Panc1 (cell line): ENCODE results near the gene SURF4. TPM values are rescaled to one million over a fixed set of nuclear protein-coding genes. Genes with fewer than 3 reads are reported as not detected.

Source experiments
- ATAC-seq: fragments of 200-7000 bp; cut with Tn5 transposase; 2 replicates; pipeline ENCODE4 v1.9.1; 2020; ENCODE audit warnings: mild to moderate bottlenecking, moderate library complexity
- BruUV-seq: library from RNA; stranded (reverse); fragments of 400-500 nt; replicated peaks from 2 replicates; lab custom pipeline; 2021; lab: Mats Ljungman, UMichigan
- CTCF ChIA-PET: fragments of 300-600 bp; sonication (Branson Sonifier 250); formaldehyde crosslinking; loops from one replicate; lab custom pipeline; 2022; ENCODE audit warnings: antibody characterized with exemption; lab: Charles Lee
- POLR2A ChIA-PET: fragments of 300-600 bp; sonication (Branson Sonifier 250); formaldehyde crosslinking; loops from one replicate; lab custom pipeline; 2022; ENCODE audit warnings: antibody characterized with exemption; lab: Charles Lee
- DNase-seq: peaks from one replicate; pipeline ENCODE4 v3.0.0-alpha.2; 2010; ENCODE audit warnings: low read depth, low spot score
- H3K27ac ChIP-seq: 2 replicates; pipeline ENCODE4 v1.5.1; 2011; ENCODE audit warnings: mild to moderate bottlenecking, low read length, inconsistent platforms
- H3K27me3 ChIP-seq: fragments of 200-500 bp; sonication (Bioruptor generic); 2 replicates; pipeline ENCODE4 v1.6.0; 2014; ENCODE audit warnings: low read length, inconsistent platforms; ENCODE audit not compliant: control insufficient read depth, insufficient read depth
- H3K36me3 ChIP-seq: fragments of 200-500 bp; sonication (Bioruptor generic); 2 replicates; pipeline ENCODE4 v1.5.1; 2014; ENCODE audit warnings: inconsistent platforms, mild to moderate bottlenecking, low read length, moderate library complexity; ENCODE audit not compliant: control insufficient read depth, insufficient read depth
- H3K4me1 ChIP-seq: 2 replicates; pipeline ENCODE4 v1.5.1; 2011; ENCODE audit warnings: inconsistent platforms, mild to moderate bottlenecking, low read length, moderate library complexity; ENCODE audit not compliant: control insufficient read depth, insufficient read depth
- H3K4me3 ChIP-seq, 2 experiments: 2 replicates each; pipeline ENCODE4 v1.5.1; 2011 to 2012; ENCODE audit warnings: low read depth in 2 of 2, low read length in 2 of 2, mild to moderate bottlenecking in 2 of 2, inconsistent platforms in 1 of 2, moderate library complexity in 1 of 2
- H3K9me3 ChIP-seq: fragments of 200-500 bp; sonication (Bioruptor generic); 2 replicates; pipeline ENCODE4 v1.5.1; 2014; ENCODE audit warnings: low read depth, mild to moderate bottlenecking, inconsistent platforms, low read length, moderate library complexity; ENCODE audit not compliant: control insufficient read depth, insufficient read depth
- POLR2AphosphoS5 ChIP-seq: IDR thresholded peaks from 2 replicates; pipeline ENCODE4 v1.6.1; 2012; ENCODE audit warnings: mild to moderate bottlenecking, low read depth, low read length, moderate library complexity
- SIN3A ChIP-seq: IDR thresholded peaks from 2 replicates; pipeline ENCODE4 v1.6.1; 2012; ENCODE audit warnings: low read depth, mild to moderate bottlenecking, low read length, moderate library complexity, borderline replicate concordance; ENCODE audit not compliant: insufficient read depth
- TCF7L2 ChIP-seq: IDR thresholded peaks from 2 replicates; pipeline ENCODE4 v1.6.1; 2011; ENCODE audit warnings: mild to moderate bottlenecking, low read depth, low read length, inconsistent platforms
- in situ Hi-C: cut with HindIII; loops from 2 replicates; pipeline ENCODE4 v1.10.0; 2016; ENCODE audit warnings: low sequenced_read_pairs, low pct_unique_long_range_greater_than_20kb
- intact Hi-C: fragments of 100-400 bp; cut with micrococcal nuclease; formaldehyde crosslinking; loops from one replicate; pipeline ENCODE4 v1.10.0; 2022; ENCODE audit not compliant: unreplicated experiment
- total RNA-seq: library from RNA; stranded (reverse); gene quantifications from one replicate; pipeline ENCODE4 v1.2.1, GENCODE V29; 2021; ENCODE audit not compliant: unreplicated experiment
- TF ChIP-seq, protein P1 (sequence below), 2 experiments: IDR thresholded peaks; 2 replicates each; pipeline ENCODE4 v1.6.1; 2011 to 2012; ENCODE audit warnings: low read depth in 2 of 2, control low read depth in 1 of 2, low read length in 1 of 2, mild to moderate bottlenecking in 1 of 2, moderate library complexity in 1 of 2; ENCODE audit not compliant: insufficient read depth in 1 of 2
- TF ChIP-seq, protein P2 (sequence below): fragments of 450-650 bp; IDR thresholded peaks from 2 replicates; pipeline ENCODE4 v1.5.1; 2017; ENCODE audit warnings: mild to moderate bottlenecking

The SURF4 gene
- total RNA-seq, 1 experiment from 2014 or later = 149 TPM

DNA sequence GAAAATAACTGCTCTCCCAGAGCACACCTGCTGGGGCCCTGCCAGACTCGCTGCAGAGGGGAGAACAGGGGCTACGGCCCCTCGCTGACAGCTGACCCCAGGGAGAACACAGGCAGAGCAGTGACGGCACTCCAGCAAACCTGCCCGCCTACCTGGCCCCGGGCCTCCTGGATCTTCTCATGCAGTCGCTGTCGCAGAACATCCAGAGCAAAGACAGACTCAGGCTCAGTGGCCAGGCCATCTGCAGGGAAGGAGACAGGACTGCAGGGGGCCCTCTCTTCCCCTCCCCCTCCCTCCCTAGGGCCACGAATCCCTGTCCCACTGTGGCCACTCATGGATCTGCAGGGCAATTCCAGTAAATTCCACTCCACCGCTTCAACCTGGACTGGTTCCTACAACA, 42.3 kb downstream of the SURF4 start:
- peaks cover 8% of the 10 kb centered on the region for H3K36me3 ChIP-seq
- ChIA-PET POLR2A (interaction anchor here (0.6 kb wide), 1 partner anchor 91 kb away, joined by 5 read pairs; no protein-coding TSS in a partner anchor), CTCF (no interaction called here)
- ATAC-seq (no peak), DNase-seq (no peak)
- no peaks in the 10 kb centered on the region for H3K27me3 ChIP-seq
- no peaks in the 10 kb centered on the region for H3K9me3 ChIP-seq
- in situ Hi-C loops = no loop called here
- no peak overlapping the region for H3K27ac ChIP-seq
- peaks cover 6% of the 10 kb centered on the region for H3K4me1 ChIP-seq
- TF ChIP-seq TCF7L2 (no peak), SIN3A (no peak), POLR2AphosphoS5 (no peak)
- TF ChIP-seq, protein P1, sequence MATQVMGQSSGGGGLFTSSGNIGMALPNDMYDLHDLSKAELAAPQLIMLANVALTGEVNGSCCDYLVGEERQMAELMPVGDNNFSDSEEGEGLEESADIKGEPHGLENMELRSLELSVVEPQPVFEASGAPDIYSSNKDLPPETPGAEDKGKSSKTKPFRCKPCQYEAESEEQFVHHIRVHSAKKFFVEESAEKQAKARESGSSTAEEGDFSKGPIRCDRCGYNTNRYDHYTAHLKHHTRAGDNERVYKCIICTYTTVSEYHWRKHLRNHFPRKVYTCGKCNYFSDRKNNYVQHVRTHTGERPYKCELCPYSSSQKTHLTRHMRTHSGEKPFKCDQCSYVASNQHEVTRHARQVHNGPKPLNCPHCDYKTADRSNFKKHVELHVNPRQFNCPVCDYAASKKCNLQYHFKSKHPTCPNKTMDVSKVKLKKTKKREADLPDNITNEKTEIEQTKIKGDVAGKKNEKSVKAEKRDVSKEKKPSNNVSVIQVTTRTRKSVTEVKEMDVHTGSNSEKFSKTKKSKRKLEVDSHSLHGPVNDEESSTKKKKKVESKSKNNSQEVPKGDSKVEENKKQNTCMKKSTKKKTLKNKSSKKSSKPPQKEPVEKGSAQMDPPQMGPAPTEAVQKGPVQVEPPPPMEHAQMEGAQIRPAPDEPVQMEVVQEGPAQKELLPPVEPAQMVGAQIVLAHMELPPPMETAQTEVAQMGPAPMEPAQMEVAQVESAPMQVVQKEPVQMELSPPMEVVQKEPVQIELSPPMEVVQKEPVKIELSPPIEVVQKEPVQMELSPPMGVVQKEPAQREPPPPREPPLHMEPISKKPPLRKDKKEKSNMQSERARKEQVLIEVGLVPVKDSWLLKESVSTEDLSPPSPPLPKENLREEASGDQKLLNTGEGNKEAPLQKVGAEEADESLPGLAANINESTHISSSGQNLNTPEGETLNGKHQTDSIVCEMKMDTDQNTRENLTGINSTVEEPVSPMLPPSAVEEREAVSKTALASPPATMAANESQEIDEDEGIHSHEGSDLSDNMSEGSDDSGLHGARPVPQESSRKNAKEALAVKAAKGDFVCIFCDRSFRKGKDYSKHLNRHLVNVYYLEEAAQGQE (IDR thresholded peaks at IDR 0.05; ENCODE audit: insufficient read depth in 1 of 2, low read depth in 2 of 2, low read length in 1 of 2) = no peak
- TF ChIP-seq, protein P2, sequence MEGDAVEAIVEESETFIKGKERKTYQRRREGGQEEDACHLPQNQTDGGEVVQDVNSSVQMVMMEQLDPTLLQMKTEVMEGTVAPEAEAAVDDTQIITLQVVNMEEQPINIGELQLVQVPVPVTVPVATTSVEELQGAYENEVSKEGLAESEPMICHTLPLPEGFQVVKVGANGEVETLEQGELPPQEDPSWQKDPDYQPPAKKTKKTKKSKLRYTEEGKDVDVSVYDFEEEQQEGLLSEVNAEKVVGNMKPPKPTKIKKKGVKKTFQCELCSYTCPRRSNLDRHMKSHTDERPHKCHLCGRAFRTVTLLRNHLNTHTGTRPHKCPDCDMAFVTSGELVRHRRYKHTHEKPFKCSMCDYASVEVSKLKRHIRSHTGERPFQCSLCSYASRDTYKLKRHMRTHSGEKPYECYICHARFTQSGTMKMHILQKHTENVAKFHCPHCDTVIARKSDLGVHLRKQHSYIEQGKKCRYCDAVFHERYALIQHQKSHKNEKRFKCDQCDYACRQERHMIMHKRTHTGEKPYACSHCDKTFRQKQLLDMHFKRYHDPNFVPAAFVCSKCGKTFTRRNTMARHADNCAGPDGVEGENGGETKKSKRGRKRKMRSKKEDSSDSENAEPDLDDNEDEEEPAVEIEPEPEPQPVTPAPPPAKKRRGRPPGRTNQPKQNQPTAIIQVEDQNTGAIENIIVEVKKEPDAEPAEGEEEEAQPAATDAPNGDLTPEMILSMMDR = no peak
- H3K4me3 ChIP-seq = no peak overlapping the region
- intact Hi-C loops = no loop called here
- no TSS peak for BruUV-seq

DNA sequence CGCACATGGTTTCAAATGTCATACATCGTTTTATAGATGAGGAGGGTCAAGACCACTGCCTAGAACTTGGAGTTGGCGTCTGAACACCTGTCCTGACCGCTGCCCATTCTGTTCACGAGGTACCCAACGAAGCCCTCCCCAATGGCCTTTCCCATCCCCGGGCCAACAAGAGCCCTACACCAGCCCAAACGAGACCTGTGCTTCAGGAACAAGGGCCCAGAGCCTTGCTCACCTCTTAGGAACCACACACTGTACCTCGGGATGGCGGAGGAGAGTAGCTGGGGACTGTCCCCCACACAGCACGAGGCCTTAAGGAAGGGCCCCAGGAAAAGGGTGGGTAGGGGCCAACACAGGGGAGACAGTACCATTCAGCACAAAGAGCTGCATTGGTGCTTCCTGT, 42.8 kb downstream of the SURF4 start:
- TF ChIP-seq POLR2AphosphoS5 = no peak
- TF ChIP-seq SIN3A = no peak
- ChIA-PET CTCF (no interaction called here), POLR2A (no interaction called here)
- ATAC-seq (no peak), DNase-seq (no peak)
- Histone ChIP-seq H3K4me3 (no peak overlapping the region), H3K27me3 (no peaks in the 10 kb centered on the region), H3K36me3 (peaks cover 8% of the 10 kb centered on the region), H3K9me3 (no peaks in the 10 kb centered on the region), H3K27ac (no peak overlapping the region), H3K4me1 (peaks cover 6% of the 10 kb centered on the region)
- in situ Hi-C loops = no loop called here
- BruUV-seq = no TSS peak
- intact Hi-C loops = no loop called here

DNA sequence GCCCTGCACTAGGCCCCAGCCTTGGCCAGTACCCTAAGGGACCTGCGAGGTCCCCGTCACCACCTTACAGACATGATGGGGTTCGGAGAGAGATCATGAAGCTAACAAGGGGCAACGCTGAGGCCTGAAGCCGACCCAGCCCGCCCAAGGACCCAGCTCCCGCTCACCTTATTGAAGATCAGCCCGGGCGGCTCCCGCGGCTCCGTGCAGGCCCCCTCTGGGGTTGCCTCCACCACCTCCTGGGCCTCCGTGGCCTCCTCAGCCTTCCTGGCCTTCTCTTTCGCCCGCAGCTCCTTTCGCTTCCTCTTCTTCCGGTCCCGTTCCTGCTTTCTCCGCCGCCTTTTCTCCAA, 43.5 kb downstream of the SURF4 start:
- POLR2A ChIA-PET = no interaction called here
- ATAC-seq = no peak
- in situ Hi-C loops = no loop called here

More for the DNA sequence above, 43.5 kb downstream of the SURF4 start:
- Histone ChIP-seq H3K4me1 (peaks cover 6% of the 10 kb centered on the region), H3K36me3 (peaks cover 8% of the 10 kb centered on the region), H3K27me3 (no peaks in the 10 kb centered on the region), H3K4me3 (no peak overlapping the region), H3K9me3 (no peaks in the 10 kb centered on the region), H3K27ac (no peak overlapping the region)
- no TSS peak for BruUV-seq
- intact Hi-C loops = no loop called here
- no peak for DNase-seq
- CTCF ChIA-PET = no interaction called here
- TF ChIP-seq, protein P2 = no peak
